Activated CD4-positive, alpha-beta T cell treated with anti-CD3 and anti-CD28 coated beads, Interleukin-2, amount 50 U/mL, for 24 hours (primary cell): ENCODE data around the gene PROCR.
"Not testable (repeated sequence)": the region's sequence is repeated elsewhere in the genome, so short reads cannot be mapped to it uniquely, and the experiment has no call there.

Experiments
- DNase-seq, 2 donors: peaks; one replicate each; pipeline ENCODE4 v3.0.0-alpha.2; 2020; ENCODE audit warnings: low read depth in 1 of 2, low spot score in 1 of 2

PROCR gene

GRCh38 chr20:35192118-35192872 lies 20.4 kb downstream of the PROCR start:
- DNase-seq, result no peak

GRCh38 chr20:35193031-35193791 lies 21.3 kb downstream of the PROCR start:
- DNase-seq, result not testable (repeated sequence)

- no peak for DNase-seq
Observed at GRCh38 chr20:35196313-35196712, 24.4 kb downstream of the PROCR start.

- DNase-seq, result no peak
Observed at GRCh38 chr20:35199740-35200139, 27.9 kb downstream of the PROCR start.

DNA sequence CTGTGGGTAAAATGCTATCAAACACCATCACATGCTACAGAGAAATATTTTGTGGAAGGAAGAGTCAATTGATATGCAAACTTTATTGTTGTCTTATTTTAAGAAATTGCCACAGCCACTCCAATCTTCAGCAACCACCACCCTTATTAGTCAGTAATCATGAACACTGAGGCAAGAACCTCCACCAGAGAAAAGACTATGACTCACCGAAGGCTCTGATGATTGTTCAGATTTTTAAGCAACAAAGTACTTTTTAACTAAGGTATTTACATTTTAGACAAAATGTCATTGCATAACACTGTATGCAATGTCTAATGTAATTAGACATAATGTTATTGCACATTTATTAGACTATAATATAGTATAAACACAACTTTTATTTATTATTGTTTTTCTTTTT lies 28.4 kb downstream of the PROCR start:
- no peak for DNase-seq

DNA sequence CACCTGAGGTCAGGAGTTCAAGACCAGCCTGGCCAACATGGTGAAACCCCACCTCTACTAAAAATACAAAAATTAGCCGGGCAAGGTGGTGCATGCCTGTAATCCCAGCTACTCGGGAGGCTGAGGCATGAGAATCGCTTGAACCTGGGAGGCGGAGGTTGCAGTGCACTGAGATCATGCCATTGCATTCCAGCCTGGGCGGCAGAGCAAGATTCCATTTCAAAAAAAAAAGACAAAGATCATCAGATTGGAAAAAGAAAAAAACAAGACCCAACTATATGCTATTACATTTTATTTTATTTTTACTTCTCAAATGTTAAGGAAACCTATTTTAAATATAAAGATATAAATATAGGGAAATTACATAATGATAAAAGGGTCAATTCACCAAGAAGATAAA lies 29.6 kb downstream of the PROCR start:
- not testable (repeated sequence) for DNase-seq

DNA sequence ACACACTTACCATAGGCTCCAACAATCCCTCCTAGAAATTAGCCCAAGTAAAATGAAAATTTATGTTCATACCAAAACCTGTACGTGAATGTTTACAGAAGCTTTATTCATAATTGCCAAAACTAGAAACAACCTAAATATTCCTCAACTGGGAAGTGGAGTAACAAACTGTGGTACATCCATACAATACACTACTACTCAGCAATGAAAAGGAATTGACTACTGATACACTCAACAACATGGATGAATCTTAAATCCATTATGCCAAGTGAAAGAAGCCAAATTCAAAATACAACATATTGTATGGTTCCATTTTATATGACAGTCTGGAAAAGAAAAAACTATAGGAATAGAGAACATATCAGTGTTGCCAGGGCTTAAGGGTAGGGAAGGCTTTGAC lies 34.9 kb downstream of the PROCR start:
- DNase-seq, result no peak

- peak; percentile 41 to 70 for DNase-seq
Observed at GRCh38 chr20:35207950-35208611, 36.2 kb downstream of the PROCR start.

DNA sequence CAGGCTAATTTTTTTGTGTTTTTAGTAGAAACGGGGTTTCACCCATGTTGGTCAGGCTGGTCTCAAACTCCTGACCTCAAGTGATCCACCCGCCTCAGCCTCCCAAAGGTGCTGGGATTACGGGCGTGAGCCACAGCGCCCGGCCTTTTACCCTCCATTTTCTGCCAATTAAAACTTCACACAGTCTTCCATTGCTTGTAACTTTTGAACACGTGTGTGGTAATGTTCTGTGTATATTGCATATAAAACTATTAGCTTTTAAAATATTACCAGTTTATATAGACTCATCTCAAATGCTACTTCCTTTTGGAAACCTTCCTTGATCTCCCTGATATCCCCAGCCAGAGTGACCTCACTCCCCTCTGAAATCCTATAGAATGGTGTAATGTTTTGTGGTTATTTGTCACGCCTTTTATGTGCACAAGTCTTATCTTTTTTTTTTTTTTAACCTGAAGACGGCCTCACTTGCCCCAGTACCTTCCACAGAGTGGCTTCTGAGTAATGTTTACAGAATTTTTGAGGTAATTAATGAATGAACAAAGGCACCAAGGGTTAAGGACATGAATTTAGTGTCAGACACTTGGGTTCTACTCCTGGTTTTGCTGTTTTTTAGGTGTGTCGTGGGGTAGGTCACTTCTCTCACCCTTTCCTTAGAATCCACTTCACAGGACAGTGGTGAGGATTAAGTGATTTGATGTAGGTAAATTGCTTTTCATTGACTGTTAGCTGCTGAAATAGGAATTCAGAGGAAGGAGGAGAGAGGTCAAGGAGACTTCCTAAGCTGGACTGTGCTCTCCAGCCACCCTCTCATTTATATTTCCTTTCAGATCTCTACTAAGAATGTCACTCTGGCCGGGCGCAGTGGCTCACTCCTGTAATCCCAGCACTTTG lies 43.4 kb downstream of the PROCR start:
- no peak for DNase-seq

DNA sequence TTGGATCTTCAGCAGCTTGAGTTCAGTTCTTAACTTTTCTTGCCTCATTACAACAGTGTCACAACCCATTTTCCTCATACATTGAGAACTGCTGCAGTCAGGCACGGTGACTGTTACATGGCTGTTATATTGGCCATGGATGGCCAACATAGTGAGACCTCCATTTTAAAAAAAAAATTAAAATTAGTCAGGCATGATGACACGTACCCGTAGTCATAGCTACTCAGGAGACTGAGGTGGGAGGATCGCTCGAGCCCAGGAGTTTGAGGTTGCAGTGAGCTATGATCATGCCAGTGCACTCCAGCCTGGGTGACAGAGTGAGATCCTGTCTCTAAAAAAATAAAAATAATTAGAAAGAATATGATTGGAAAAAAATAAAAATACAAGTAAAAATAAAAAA lies 44.7 kb downstream of the PROCR start:
- no peak for DNase-seq

- DNase-seq, result no peak
Observed at GRCh38 chr20:35223941-35224340, 52.1 kb downstream of the PROCR start.

GRCh38 chr20:35224536-35224935 lies 52.7 kb downstream of the PROCR start:
- DNase-seq, result no peak

DNA sequence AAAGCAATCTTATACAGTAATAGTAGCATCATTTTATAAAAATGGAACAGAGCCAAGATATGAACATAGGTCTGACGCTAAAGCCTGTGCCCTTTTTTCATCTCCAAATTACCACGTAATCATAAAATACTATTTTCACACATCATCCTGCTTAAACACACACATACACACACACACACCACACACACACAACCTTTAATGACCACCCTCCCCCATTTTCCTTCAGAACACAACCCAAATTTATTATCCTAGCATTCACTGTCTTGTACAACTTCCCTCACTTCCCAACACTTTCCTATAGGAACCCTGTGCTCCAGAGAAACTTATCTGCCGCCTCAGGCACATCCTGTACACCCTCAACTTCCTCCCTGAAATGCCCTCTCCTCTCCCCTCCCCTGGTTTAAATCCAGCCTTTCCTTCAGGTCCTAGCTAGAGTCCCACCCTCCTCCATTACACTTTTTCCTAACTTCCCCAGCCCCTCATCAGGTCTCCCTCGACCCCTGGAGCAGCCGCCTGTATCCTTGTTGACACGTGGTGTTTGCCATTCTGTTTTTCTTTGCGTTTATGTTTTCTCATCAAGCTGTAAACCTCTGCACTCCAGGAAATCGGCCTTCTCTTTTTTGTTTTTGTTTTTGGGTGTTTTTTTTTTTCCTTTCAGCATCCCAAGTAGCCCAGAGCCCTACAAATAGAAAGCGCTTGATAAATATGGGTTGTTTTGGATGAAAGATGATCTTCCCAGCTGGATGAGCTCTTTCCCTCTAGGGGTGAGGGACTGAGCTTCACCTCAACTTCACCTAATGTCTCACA lies 53.6 kb downstream of the PROCR start:
- DNase-seq, result no peak

DNA sequence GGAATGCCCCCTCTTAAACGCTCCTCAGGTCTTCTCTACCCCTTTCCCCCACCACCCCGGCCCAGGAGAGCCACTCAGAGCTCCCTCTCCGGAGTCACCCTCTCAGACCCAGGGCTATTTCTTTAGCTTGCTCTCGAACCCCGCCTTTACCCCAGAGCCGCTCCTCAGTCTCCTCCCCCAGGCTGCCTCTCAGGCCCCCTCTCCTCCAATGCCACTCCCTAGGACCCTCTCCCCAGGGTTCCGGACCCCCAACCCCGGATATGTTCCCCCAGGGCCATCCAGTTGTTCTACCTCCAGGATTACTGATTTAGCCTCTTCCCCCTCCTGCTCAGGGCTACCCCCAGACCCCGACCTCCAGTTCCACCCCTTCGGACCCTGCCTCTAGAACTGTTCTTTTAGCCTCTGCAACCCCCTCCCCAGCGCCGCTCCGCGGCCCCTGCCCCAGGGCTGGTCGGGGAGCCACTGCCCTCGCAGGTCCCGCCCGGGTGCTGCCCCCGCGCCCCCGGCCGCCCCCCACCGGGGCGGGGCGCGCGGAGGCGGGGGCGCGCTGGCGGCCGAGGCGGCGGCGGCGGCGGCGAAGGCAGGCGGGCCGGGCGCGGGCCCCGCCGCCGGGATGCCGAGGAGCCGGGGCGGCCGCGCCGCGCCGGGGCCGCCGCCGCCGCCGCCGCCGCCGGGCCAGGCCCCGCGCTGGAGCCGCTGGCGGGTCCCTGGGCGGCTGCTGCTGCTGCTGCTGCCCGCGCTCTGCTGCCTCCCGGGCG lies 54.4 kb downstream of the PROCR start, which contains the start of gene MMP24:
TSS of gene MMP24 (plus strand) at position 565 of the 758 bp plus-strand sequence. CDS start at position 614, 49 bp downstream.
- no peak for DNase-seq
